H1 (cell line): ENCODE measurements around the gene ABL1. TPM values are rescaled to one million over a fixed set of nuclear protein-coding genes. Genes with fewer than 3 reads are reported as not detected.

Experiments used
- CTCF ChIA-PET: fragments of 300-600 bp; sonication (Branson Sonifier 250); formaldehyde crosslinking; loops from one replicate; lab custom pipeline; 2021; ENCODE audit not compliant: partially characterized antibody; lab: Charles Lee
- POLR2A ChIA-PET: fragments of 300-600 bp; sonication (Branson Sonifier 250); formaldehyde crosslinking; loops from one replicate; lab custom pipeline; 2021; ENCODE audit warnings: inconsistent platforms; ENCODE audit not compliant: partially characterized antibody; lab: Charles Lee
- DNase-seq, 2 experiments: peaks; one replicate each; pipeline versions ENCODE4 v3.0.0 to v3.0.0-alpha.2; 2010 to 2022; ENCODE audit warnings: low spot score in 2 of 2, low read depth in 1 of 2, mixed read lengths in 1 of 2
- FAIRE-seq: peaks from 2 replicates; lab custom pipeline; 2011; peaks lifted over from hg19 to GRCh38; lab: Jason Lieb, UNC
- H2AFZ ChIP-seq: 2 replicates; pipeline ENCODE4 v1.8.1; 2012; ENCODE audit warnings: low read length, inconsistent platforms
- H2AK5ac ChIP-seq: 2 replicates; pipeline ENCODE4 v1.6.1; 2013; ENCODE audit warnings: low read depth, low read length
- H2BK120ac ChIP-seq: replicated peaks from 2 replicates; pipeline ENCODE3; 2013; ENCODE audit warnings: low read depth, low read length, inconsistent platforms
- H2BK12ac ChIP-seq: 2 replicates; pipeline ENCODE4 v1.6.1; 2013; ENCODE audit warnings: low read depth, low read length
- H2BK15ac ChIP-seq: 2 replicates; pipeline ENCODE4 v1.6.1; 2013; ENCODE audit warnings: low read length
- H2BK20ac ChIP-seq: 2 replicates; pipeline ENCODE4 v1.6.1; 2013; ENCODE audit warnings: low read length
- H2BK5ac ChIP-seq: 2 replicates; pipeline ENCODE4 v1.6.1; 2013; ENCODE audit warnings: low read depth, low read length
- H3K14ac ChIP-seq: 2 replicates; pipeline ENCODE4 v1.6.1; 2013; ENCODE audit warnings: inconsistent platforms; ENCODE audit not compliant: insufficient read length
- H3K18ac ChIP-seq: 2 replicates; pipeline ENCODE4 v1.6.1; 2013; ENCODE audit warnings: low read length; ENCODE audit errors: extremely low read depth
- H3K23ac ChIP-seq: 2 replicates; pipeline ENCODE4 v1.6.1; 2013; ENCODE audit warnings: inconsistent platforms; ENCODE audit not compliant: insufficient read length
- H3K23me2 ChIP-seq: 2 replicates; pipeline ENCODE4 v1.6.1; 2013; ENCODE audit warnings: low read depth, low read length
- H3K27ac ChIP-seq: 2 replicates; pipeline ENCODE4 v1.6.1; 2011; ENCODE audit warnings: low read depth, low read length, inconsistent platforms
- H3K27me3 ChIP-seq, 4 experiments: replicated peaks in 1 of 4; 1 replicate in 1 of 4; 2 replicates in 3 of 4; pipeline versions ENCODE4 v1.6.1 to v1.8.1; 2011 to 2013; ENCODE audit warnings: low read length in 3 of 4, mild to moderate bottlenecking in 3 of 4, inconsistent platforms in 2 of 4, mixed read lengths in 2 of 4, moderate library complexity in 1 of 4; ENCODE audit not compliant: control insufficient read depth in 3 of 4, insufficient read depth in 3 of 4; ENCODE audit errors: extremely low read depth in 1 of 4
- H3K36me3 ChIP-seq, 4 experiments: 2 replicates each; pipeline versions ENCODE4 v1.6.1 to v1.8.1; 2011 to 2013; ENCODE audit warnings: mild to moderate bottlenecking in 4 of 4, low read length in 3 of 4, moderate library complexity in 2 of 4, control low read depth in 1 of 4, inconsistent platforms in 1 of 4; ENCODE audit not compliant: insufficient read depth in 4 of 4, control insufficient read depth in 2 of 4
- H3K4ac ChIP-seq: replicated peaks from 2 replicates; pipeline ENCODE3; 2013; ENCODE audit warnings: low read length, low read depth, mixed read lengths, inconsistent platforms; ENCODE audit not compliant: insufficient read length
- H3K4me1 ChIP-seq, 4 experiments: replicated peaks in 1 of 4; 1 replicate in 1 of 4; 2 replicates in 3 of 4; pipeline versions ENCODE4 v1.6.1 to v1.8.1; 2011 to 2013; ENCODE audit warnings: low read length in 3 of 4, inconsistent platforms in 2 of 4, mixed read lengths in 1 of 4; ENCODE audit not compliant: insufficient read depth in 4 of 4, control insufficient read depth in 3 of 4
- H3K4me2 ChIP-seq, 2 experiments: 2 replicates each; pipeline versions ENCODE4 v1.6.1 to v1.8.1; 2011 to 2013; ENCODE audit warnings: low read depth in 2 of 2, low read length in 2 of 2, control low read depth in 1 of 2, inconsistent platforms in 1 of 2, mild to moderate bottlenecking in 1 of 2; ENCODE audit not compliant: insufficient read depth in 1 of 2
- H3K4me3 ChIP-seq, 4 experiments: fragments of 200-600, 300-600 bp in 1 of 4; sonication (generic), shearing (Covaris generic), sonication (Bioruptor Twin) in 1 of 4; 2 replicates each; pipeline versions ENCODE4 v1.5.1 to v1.8.1; 2011 to 2016; ENCODE audit warnings: low read length in 4 of 4, low read depth in 3 of 4, control low read depth in 2 of 4, inconsistent platforms in 2 of 4, mild to moderate bottlenecking in 2 of 4, mixed read lengths in 1 of 4, moderate library complexity in 1 of 4; ENCODE audit not compliant: insufficient read depth in 2 of 4; ENCODE audit errors: extremely low read depth in 1 of 4
- H3K56ac ChIP-seq: replicated peaks from 2 replicates; pipeline ENCODE3; 2013; ENCODE audit warnings: low read depth, mild to moderate bottlenecking, mixed read lengths, low read length, inconsistent platforms; ENCODE audit not compliant: insufficient read length
- H3K79me1 ChIP-seq: 2 replicates; pipeline ENCODE4 v1.6.1; 2013; ENCODE audit warnings: low read depth, low read length, control low read depth
- H3K79me2 ChIP-seq, 2 experiments: 2 replicates each; pipeline versions ENCODE4 v1.6.1 to v1.8.1; 2012 to 2013; ENCODE audit warnings: low read length in 2 of 2, mild to moderate bottlenecking in 2 of 2, inconsistent platforms in 1 of 2; ENCODE audit not compliant: insufficient read depth in 2 of 2, control insufficient read depth in 1 of 2
- H3K9ac ChIP-seq, 4 experiments: replicated peaks in 1 of 4; 1 replicate in 1 of 4; 2 replicates in 3 of 4; pipeline versions ENCODE4 v1.6.1 to v1.8.1; 2011 to 2013; ENCODE audit warnings: low read depth in 3 of 4, low read length in 3 of 4, control low read depth in 2 of 4, mild to moderate bottlenecking in 2 of 4, moderate library complexity in 2 of 4, inconsistent platforms in 1 of 4; ENCODE audit errors: extremely low read depth in 1 of 4
- H3K9me3 ChIP-seq, 2 experiments: 2 replicates each; pipeline versions ENCODE4 v1.6.1 to v1.8.1; 2012 to 2013; ENCODE audit warnings: mild to moderate bottlenecking in 2 of 2, moderate library complexity in 2 of 2, control low read depth in 1 of 2, inconsistent platforms in 1 of 2, low read depth in 1 of 2, low read length in 1 of 2, mixed read lengths in 1 of 2; ENCODE audit not compliant: insufficient read depth in 2 of 2
- H4K20me1 ChIP-seq, 2 experiments: replicated peaks in 1 of 2; 2 replicates each; pipeline versions ENCODE3 to v1.8.1; 2011 to 2013; ENCODE audit warnings: inconsistent platforms in 2 of 2, low read length in 2 of 2, mild to moderate bottlenecking in 1 of 2; ENCODE audit not compliant: insufficient read depth in 2 of 2, control insufficient read depth in 1 of 2
- H4K5ac ChIP-seq: 2 replicates; pipeline ENCODE4 v1.6.1; 2013; ENCODE audit warnings: low read length, low read depth, mixed read lengths, inconsistent platforms; ENCODE audit not compliant: insufficient read length
- H4K8ac ChIP-seq: 2 replicates; pipeline ENCODE4 v1.8.0; 2013; ENCODE audit warnings: mild to moderate bottlenecking, moderate library complexity, low read length, inconsistent platforms; ENCODE audit not compliant: insufficient read depth; ENCODE audit errors: extremely low read depth
- H4K91ac ChIP-seq: replicated peaks from 2 replicates; pipeline ENCODE3; 2013; ENCODE audit warnings: low read length, mixed read lengths, inconsistent platforms; ENCODE audit not compliant: insufficient read length
- POLR2AphosphoS5 ChIP-seq: IDR thresholded peaks from 2 replicates; pipeline ENCODE4 v1.6.1; 2011; ENCODE audit warnings: low read depth, low read length
- SIRT6 ChIP-seq: IDR thresholded peaks from one replicate; pipeline ENCODE4 v1.7.1; 2012; ENCODE audit warnings: low read length, inconsistent platforms
- SIX5 ChIP-seq: IDR thresholded peaks from 2 replicates; pipeline ENCODE4 v1.6.1; 2011; ENCODE audit warnings: mild to moderate bottlenecking, low read depth, low read length
- WGBS, 2 experiments: shearing (Covaris generic) in 1 of 2; methylation state at CpG; one replicate each; pipeline versions ENCODE4 v1.1.6 to v1.1.7; 2013 to 2015; ENCODE audit warnings: low lambda C conversion rate in 2 of 2, mixed read lengths in 2 of 2, inconsistent platforms in 1 of 2, low coverage in 1 of 2, missing lambda C conversion rate in 1 of 2; ENCODE audit not compliant: insufficient replicate concordance in 2 of 2, insufficient coverage in 1 of 2, insufficient read length in 1 of 2; ENCODE audit errors: extremely low coverage in 1 of 2, missing lambda C conversion rate in 1 of 2; 5-methylcytosine and 5-hydroxymethylcytosine counted together
- polyA plus RNA-seq, 7 experiments: library from polyadenylated mRNA; depleted of rRNA in 3 of 7; stranded (reverse) in 5 of 7; unstranded in 2 of 7; fragments of >200 nt in 5 of 7; fragments of 200-250 nt in 2 of 7; gene quantifications; 1 replicate in 5 of 7; 2 replicates in 1 of 7; 4 replicates in 1 of 7; pipeline versions ENCODE4 v1.2.1 to v1.2.3, GENCODE V29; 2011 to 2013; ENCODE audit warnings: missing spikeins in 2 of 7, mixed read lengths in 2 of 7
- total RNA-seq: library from RNA; stranded (reverse); fragmentation: NEBNext Ultra II Directional; extraction: Animal tissue kit (Norgen Biotek cat#: 25700); gene quantifications from 2 replicates; pipeline ENCODE4 v1.2.1, GENCODE V29; 2021

ABL1 gene
- total and polyA plus RNA-seq, 2 of the 8 experiments (the other 6 are each of a cell fraction or from before 2014, with no cell fraction given): 35.3 to 104 TPM

- POLR2A ChIA-PET: interaction anchor here (2.6 kb wide), 1 partner anchor 13 kb away, joined by 7 read pairs; no protein-coding TSS in a partner anchor
- H3K4me2 ChIP-seq: no peak overlapping the region
- TF ChIP-seq SIRT6: no peak
- TF ChIP-seq SIX5: no peak
- no peak for TF ChIP-seq POLR2AphosphoS5
Observed at GRCh38 chr9:130793589-130793988, 41.5 kb upstream of the ABL1 start.

More at GRCh38 chr9:130793589-130793988, 41.5 kb upstream of the ABL1 start:
- no peaks in the 10 kb centered on the region for H3K4me1 ChIP-seq
- no peak overlapping the region for H4K5ac ChIP-seq
- no peak overlapping the region for H2BK15ac ChIP-seq
- no peak overlapping the region for H3K14ac ChIP-seq
- peaks cover 0 to 36% of the 10 kb centered on the region in 2 experiments; a peak in 1 of 4 replicates for H3K79me2 ChIP-seq
- H2BK120ac ChIP-seq: no peak overlapping the region
- no peak overlapping the region for H3K18ac ChIP-seq
- no peak overlapping the region for H2AFZ ChIP-seq
- no peak overlapping the region for H3K9ac ChIP-seq
- H2BK20ac ChIP-seq: no peak overlapping the region
- DNase-seq (no peak), FAIRE-seq (no peak)
- H3K79me1 ChIP-seq: peaks cover 4% of the 10 kb centered on the region; the same call in 1 of the 2 replicates
- H3K36me3 ChIP-seq: peaks cover 0 to 5% (median 0%) of the 10 kb centered on the region in 4 experiments; a peak in 1 of 8 replicates
- no peak overlapping the region for H3K4me3 ChIP-seq
- no peak overlapping the region for H4K91ac ChIP-seq
- no peak overlapping the region for H3K23ac ChIP-seq
- 89% methylated on average over 7 of the region's 7 CpGs; no CpG with 5 or more reads in 1 of the 2 experiments for WGBS, 2 experiments
- no peak overlapping the region for H2BK5ac ChIP-seq
- H3K27me3 ChIP-seq: no peaks in the 10 kb centered on the region
- H2BK12ac ChIP-seq: no peak overlapping the region
- no peak overlapping the region for H2AK5ac ChIP-seq
- CTCF ChIA-PET: no interaction called here
- H3K56ac ChIP-seq: no peak overlapping the region
- no peak overlapping the region for H3K27ac ChIP-seq
- no peak overlapping the region for H3K4ac ChIP-seq
- peaks cover 10 to 11% of the 10 kb centered on the region in 2 experiments for H3K9me3 ChIP-seq
- H4K8ac ChIP-seq: no peak overlapping the region
- no peaks in the 10 kb centered on the region for H3K23me2 ChIP-seq
- H4K20me1 ChIP-seq: no peaks in the 10 kb centered on the region
